ENCODE measurements around the gene ESR2.
"Not testable (repeated sequence)": the region's sequence is repeated elsewhere in the genome, so short reads cannot be mapped to it uniquely, and the experiment has no call there.

The ESR2 gene

GRCh38 chr14:64123241-64123822 is 170.8 kb downstream of the ESR2 start:
- DNase-seq: no peak

GRCh38 chr14:64119980-64120379 is 174.2 kb downstream of the ESR2 start:
- DNase-seq: no peak

GRCh38 chr14:64119500-64119899 is 174.7 kb downstream of the ESR2 start:
- no peak for DNase-seq

GRCh38 chr14:64118892-64119291 is 175.3 kb downstream of the ESR2 start:
- no peak for DNase-seq

GRCh38 chr14:64118403-64118742 is 175.8 kb downstream of the ESR2 start:
- not testable (repeated sequence) for DNase-seq

GRCh38 chr14:64117671-64118402 is 176.3 kb downstream of the ESR2 start:
- DNase-seq: no peak

- DNase-seq: no peak
Measured at GRCh38 chr14:64115401-64115800, 178.8 kb downstream of the ESR2 start.

GRCh38 chr14:64114796-64115195 is 179.4 kb downstream of the ESR2 start:
- no peak for DNase-seq

- no peak for DNase-seq
Measured at GRCh38 chr14:64114166-64114565, 180.0 kb downstream of the ESR2 start.

- DNase-seq: no peak
Measured at GRCh38 chr14:64112867-64113678, 181.1 kb downstream of the ESR2 start.

- DNase-seq: no peak
Measured at GRCh38 chr14:64110802-64111201, 183.4 kb downstream of the ESR2 start.

GRCh38 chr14:64109819-64110554 is 184.2 kb downstream of the ESR2 start:
- no peak for DNase-seq

- DNase-seq: no peak
Measured at GRCh38 chr14:64107438-64107837, 186.7 kb downstream of the ESR2 start.

- DNase-seq: no peak
Measured at GRCh38 chr14:64098120-64098519, 196.1 kb downstream of the ESR2 start.

GRCh38 chr14:64095620-64096019 is 198.6 kb downstream of the ESR2 start:
- no peak for DNase-seq

- no peak for DNase-seq
Measured at GRCh38 chr14:64092940-64093339, 201.2 kb downstream of the ESR2 start.

- no peak for DNase-seq
Measured at GRCh38 chr14:64092338-64092737, 201.8 kb downstream of the ESR2 start.

- no peak for DNase-seq
Measured at GRCh38 chr14:64091217-64091616, 203.0 kb downstream of the ESR2 start.

GRCh38 chr14:64089920-64090319 is 204.3 kb downstream of the ESR2 start:
- no peak for DNase-seq

GRCh38 chr14:64088647-64088964 is 205.6 kb downstream of the ESR2 start:
- DNase-seq: no peak

- no peak for DNase-seq
Measured at GRCh38 chr14:64082837-64083236, 211.3 kb downstream of the ESR2 start.

GRCh38 chr14:64081174-64081746 is 212.9 kb downstream of the ESR2 start:
- no peak for DNase-seq

- DNase-seq: no peak
Measured at GRCh38 chr14:64080452-64080851, 213.7 kb downstream of the ESR2 start.

All from stimulated activated CD8-positive, alpha-beta memory T cell treated with anti-CD3 and anti-CD28 coated beads, Interleukin-4, amount 100 ng/mL, for 48 hours (primary cell).